IPS-NIHi11 (cell line): ENCODE measurements around the gene ST6GALNAC5.
"Not testable (repeated sequence)": the region's sequence is repeated elsewhere in the genome, so short reads cannot be mapped to it uniquely, and the experiment has no call there.

Experiments used
- DNase-seq: peaks from one replicate; pipeline ENCODE4 v3.0.0; 2012; ENCODE audit warnings: mixed read lengths, low spot score

The ST6GALNAC5 gene

DNA sequence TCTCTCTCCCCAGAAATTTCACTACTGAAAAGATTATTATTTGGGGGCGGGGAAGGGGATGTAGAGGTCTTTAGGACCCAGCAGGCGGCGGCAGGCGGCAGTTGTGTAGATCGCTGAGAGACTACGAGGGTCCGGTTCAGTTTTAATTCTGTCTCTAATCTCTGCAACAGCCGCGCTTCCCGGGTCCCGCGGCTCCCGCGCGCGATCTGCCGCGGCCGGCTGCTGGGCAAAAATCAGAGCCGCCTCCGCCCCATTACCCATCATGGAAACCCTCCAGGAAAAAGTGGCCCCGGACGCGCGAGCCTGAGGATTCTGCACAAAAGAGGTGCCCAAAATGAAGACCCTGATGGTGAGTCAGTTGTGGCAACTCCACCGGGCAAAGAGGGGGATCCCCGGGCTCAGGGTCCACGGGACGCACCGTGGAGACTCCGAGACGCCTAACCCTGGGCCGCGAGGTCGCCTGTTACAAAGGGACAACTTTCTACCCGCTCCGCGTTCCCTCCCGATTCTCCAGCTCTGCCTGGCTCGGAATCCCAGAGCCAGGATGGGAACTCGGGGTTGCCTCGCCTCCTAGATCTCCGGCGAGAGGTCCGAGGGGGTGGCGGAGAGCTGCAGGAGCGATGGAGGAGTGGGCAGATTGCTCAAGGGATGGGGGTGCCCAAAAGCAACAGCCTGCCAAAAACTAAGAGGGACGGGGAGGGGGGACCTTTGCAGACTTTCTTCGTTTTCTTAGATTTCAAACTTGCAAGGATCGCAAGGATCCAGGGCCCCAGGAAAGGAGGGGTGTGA is at the start of gene ST6GALNAC5:
ST6GALNAC5 (plus strand) TSS at position 139 of the 789 bp plus-strand sequence.
- peak; percentile 56 for DNase-seq

DNA sequence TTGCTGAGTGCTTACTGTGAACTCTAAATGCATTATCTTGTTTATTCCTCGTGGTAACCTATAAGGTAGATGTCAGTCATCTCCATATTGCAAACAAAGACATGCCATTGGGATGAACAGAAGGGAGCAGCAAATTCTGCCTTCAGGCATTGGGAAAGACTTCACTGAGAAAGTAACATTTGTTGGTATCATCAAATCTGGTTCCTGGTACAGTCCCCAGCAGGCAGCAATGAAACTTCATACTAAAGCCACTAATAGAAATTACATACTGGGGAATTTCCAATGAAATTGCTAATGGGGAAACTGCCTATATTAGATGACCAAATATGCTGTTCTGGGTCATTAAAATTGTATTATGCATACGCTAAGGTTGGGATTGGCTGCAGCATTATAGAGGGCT is 47.3 kb upstream of the ST6GALNAC5 start:
- no peak for DNase-seq

DNA sequence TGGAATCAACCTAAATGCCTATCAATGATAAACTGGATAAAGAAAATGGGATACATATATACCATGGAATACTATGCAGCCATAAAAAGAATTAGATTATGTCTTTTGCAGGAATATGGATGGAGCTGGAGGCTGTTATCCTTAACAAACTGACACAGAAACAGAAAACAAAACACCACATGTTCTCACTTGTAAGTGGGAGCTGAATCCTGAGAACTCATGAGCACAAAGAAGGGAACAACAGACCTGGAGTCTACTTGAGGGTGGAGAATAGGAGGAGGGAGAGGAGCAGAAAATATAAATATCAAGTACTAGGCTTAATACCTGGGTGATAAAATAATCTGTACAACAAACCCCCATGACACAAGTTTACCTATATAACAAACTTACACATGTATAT is 44.3 kb upstream of the ST6GALNAC5 start:
- DNase-seq: not testable (repeated sequence)

DNA sequence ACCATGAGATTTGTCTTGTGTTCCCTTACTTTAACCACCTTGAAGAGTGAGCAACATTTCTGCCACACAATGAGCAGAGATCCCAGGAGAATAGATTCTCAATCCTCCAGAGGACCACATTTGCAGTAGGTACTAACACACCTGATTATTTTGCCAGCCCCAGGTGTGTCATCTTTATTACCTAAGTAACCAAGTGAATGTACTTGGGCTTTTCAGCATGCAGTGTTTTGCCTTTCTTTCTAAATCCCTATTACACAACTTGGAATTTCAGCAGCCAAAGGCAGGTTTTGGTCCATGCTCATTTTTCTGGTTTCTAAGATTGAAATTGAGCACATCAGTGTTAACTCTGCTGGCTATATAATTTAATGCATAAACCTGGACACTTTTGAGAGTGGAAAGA is 43.2 kb upstream of the ST6GALNAC5 start:
- DNase-seq: no peak

DNA sequence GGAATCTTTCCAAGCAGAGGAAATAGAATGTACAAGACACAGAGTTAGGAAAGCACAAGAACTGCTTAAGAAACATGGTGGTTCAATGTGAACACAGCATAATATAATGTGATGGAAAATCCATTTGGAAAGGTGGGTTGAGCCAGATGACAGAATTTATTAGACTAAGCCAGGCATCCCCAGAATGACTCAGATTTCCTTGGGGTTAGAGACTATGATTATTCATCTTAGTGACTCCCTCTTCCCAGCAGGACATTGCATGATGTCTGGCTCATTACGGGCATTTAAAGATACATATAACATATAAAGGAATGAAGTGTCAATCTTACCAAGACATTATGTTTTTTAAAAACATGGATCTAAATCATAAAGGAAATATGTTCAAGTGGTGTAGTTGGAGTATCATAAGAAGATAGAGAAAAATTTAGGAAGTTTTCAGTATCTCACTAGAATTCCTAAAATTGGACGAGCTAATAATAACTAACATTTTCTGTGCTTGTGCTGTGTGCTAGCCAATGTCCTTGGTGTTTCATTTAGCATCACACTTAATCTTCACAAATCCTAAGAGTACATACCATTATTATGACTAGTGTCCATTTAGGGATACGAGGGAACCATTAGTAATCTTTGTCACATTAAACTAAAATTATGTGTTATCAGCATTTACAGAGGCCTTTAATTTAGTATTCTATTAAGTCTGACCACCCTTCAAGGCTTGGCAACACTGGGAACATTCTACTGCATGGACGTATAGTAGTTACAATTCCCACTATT is 41.0 kb upstream of the ST6GALNAC5 start:
- no peak for DNase-seq

DNA sequence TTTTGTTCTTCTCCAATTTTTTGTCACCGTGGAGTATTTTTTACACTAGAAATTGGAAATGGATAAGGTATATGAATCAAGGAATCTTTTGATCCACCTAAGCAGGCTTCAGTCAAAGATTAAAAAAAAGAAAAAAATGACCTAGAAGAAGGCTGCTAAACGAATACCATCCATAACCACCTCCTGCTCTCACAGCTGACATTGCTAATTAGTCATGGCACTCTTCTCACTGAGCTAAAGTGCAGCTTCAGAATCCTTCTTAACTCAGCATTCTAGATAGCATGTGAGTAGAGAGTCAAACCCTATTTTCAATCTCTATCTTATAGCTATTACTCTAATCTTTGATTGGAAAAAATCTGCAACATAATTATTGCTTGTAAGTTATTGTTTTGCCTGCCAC is 40.2 kb upstream of the ST6GALNAC5 start:
- no peak for DNase-seq

DNA sequence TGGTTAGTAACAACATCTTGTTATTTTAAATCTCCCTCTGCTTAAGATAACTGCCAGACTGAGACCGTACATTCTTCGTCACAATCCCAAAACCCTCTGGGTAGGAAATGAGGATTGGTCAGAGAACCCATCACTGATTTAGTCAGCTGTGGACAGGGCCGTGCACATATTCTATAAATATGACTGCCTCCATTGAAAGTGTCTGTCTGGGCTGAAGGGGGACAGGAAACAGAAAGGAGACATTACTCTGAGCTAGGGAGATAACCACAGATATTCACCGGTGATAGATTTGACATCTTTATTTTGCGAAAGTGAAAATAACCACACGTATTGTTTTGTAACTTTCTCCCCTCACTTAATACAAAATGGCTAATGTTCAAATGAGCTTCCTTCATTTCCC is 36.9 kb upstream of the ST6GALNAC5 start:
- no peak for DNase-seq

DNA sequence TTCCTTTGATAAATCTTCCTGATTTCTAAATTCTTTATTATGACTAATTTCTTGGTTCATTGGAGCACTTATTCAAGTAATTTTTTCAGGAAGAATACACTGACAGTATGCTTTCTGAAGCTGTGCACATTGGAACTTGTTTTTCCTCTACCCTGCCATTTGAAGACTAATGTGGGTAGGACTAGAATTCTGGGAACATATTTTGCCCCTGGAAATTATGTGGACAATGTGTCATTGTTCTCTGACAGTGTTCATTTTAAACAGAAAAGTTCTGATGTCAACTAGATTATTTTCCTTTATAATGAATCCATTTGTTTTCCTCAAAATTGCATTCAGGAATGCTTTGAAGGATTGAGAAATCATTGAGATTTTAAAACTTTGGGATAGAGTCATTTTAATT is 34.8 kb upstream of the ST6GALNAC5 start:
- no peak for DNase-seq

DNA sequence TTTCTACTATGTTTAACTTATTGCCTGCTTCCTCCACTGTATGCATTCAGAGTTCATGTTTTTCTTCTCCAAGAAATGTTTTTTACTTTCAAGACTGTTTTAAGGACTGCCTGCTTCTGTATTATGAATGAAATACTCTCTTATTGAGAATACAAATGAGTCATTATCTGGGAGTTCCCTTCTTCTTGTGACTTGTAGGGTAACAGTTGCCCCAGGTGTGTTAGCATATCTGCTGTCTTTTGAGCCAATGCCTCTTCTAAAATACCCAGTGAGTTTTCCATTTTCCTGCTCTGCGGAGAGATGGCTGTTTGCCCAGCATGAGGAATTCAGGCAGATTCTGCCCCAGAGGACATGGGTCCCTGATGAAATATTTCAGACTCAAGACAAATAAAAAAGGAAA is 34.1 kb upstream of the ST6GALNAC5 start:
- no peak for DNase-seq

DNA sequence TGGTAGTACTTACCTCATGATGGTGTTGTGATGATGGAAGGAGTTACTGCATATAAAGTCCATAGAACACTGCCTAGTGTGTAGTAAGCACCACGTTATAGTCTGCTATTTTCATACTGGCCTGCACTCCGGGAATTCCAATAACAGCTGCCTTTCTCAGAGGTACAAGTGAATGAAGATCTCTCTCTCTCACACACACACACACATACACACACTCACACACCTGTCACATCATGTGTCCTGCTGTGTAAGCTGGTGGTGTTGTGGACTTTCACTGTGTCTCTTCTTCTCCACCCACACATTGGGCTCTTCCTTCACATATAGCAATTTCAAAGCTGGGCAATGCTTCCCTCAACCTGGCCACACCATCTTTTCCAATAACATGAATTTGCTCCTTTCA is 33.4 kb upstream of the ST6GALNAC5 start:
- DNase-seq: no peak

DNA sequence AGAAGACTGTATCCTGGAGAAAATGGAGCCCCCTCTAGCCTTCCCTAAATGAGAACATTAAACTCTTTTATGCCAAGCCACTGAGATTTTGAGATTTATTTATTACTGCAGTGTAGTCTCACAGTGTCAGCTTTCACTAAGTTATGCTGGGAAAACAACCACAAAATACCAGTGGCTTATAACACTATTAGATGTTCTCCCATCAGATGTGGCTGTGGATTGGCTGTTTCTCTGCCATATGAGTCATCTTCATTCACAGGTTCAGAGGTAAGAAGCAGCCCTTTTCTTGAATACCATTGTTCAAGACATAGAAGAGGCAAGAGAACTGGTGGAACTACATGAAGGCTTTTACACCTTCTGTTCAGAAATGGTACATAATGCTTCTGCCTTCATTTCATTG is 32.1 kb upstream of the ST6GALNAC5 start:
- no peak for DNase-seq

DNA sequence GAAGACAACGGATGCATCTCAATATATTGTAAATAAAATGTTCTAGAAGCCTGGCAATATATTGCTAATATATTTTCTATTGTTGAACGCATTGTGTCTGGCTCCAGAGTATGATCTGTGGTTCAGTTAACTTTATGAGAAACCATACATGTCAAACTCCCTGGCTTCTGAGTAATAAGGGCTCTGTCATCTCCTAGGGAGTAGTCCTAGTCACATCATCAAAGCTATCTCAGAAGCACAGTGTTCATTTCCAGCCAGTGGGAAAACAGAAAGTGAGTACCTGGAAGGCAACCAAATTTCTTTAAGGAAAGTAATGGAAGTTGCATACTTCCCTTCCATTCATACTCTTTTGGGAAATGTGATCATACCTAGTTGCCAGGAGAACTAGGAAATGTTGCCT is 27.0 kb upstream of the ST6GALNAC5 start:
- no peak for DNase-seq

DNA sequence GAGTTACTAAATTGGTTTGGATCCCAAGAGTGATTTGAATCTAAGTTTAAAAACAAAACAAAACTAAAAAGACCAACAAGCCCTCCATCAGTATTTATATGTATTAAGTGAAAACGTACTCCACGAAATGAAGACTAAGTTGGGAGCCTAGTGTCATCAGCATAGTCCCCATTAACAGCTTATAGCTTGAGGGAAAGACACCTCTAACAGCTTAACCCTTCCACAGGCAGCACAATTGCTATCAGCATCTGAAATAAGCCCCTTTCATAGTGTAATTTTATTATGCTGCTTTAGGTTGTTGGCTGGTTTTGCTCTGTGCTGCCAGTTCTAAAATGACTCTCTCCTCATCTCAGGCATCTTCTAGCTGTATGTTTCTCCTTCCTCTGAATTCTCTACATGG is 25.8 kb upstream of the ST6GALNAC5 start:
- no peak for DNase-seq

DNA sequence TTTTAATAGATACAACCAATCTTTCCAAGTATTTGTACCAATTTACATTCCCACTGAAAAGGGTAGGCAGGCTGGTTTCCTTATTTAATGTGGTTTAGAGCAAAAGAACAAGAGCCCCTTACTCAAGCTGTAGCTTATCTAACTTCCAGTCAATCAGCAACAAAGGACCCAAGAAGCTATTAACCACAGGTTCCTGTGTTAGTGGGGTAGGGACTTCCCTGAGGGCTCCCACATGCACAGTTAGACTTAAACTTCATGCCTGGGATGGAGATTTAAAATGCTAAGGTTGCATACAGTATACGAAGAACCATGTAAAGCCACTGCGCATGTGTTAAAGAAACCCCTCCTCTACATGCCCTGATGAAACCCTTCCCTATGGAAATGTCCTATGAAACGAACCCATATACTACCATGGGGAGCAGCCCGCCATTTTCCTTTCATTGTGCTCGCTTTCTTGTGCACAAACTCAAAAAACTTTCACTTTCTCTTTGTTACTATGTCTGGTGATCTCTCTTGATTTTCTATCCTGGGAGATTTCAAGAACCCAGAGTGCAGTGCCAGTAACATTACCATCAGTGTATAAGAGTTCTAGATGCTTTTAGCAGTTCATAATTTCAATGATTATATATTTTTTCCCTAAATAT is 23.3 kb upstream of the ST6GALNAC5 start:
- no peak for DNase-seq

DNA sequence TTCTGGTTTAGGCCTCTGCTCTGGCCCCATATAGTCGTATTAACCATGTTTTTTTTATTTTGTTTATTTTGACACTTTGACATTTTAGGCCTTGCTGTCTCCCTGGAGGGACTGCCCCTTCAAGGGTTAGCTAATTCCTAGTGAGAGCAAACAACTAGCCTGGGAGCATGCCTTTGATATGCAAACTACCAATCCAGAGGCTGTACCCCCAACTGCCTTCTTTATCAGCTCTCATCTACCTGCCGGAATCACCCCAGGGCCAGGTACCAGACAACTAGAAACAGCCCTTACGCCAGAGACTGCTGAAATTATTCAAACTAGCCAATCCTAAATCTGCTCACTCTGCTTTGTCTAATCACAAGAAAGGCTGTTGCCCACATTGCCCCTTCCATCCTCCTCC is 13.0 kb upstream of the ST6GALNAC5 start:
- DNase-seq: peak; percentile 35

DNA sequence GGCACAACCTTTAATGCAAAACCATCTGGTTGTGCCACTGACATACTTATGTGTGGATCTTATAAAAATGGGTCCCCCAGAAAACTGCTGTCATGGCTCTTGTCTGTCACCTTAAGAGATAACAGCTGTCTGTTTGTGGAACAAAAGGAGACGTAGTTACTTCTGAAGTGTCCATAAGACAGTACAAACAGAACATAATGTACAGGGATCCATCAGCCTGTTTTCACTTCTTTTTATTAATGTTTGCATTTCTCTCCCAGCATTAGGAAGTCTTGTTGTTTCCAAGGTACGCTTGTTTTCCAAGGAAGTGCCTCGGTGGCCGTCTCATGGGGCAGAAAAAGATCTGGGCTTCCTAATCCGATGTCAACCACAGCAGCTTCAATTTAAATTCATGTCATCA is 11.2 kb upstream of the ST6GALNAC5 start:
- no peak for DNase-seq

DNA sequence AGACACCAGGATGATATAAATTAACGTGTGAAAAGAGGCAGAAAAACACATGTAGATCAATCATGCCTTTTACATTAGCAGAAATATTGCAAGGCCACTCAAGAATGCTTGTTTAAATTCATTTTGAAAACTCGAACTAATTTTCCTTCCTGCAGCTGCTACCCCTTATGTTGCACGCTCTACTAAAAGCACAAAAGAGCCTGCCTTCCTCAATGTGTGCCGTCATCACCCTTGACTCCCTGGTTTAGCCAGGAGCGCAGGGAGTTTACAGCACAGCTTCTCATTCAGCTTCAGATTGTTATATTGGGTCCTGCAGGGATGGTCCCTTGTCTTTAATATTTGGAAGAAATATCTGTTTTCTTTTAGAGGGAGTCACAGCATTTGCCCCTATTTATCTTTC is 10.1 kb upstream of the ST6GALNAC5 start:
- DNase-seq: no peak

DNA sequence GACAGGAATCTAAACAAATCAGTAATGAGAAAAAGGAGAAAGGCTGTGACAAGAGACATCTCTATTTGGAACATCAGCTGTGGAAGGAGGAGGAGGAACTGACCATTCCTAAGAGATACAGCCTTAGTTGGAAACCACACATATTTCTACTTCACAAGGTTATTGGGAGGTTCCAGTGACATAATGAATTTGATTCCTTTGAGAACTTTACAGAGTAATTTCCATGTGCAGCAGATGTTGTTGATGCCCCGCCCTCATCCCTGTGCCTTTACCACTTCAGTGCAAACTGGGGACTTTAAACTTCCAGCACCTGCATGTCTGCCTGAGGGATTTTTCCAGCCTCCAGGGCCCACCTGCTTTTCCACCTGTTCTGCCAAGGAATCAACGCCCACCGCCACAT is 9.3 kb upstream of the ST6GALNAC5 start:
- DNase-seq: no peak

DNA sequence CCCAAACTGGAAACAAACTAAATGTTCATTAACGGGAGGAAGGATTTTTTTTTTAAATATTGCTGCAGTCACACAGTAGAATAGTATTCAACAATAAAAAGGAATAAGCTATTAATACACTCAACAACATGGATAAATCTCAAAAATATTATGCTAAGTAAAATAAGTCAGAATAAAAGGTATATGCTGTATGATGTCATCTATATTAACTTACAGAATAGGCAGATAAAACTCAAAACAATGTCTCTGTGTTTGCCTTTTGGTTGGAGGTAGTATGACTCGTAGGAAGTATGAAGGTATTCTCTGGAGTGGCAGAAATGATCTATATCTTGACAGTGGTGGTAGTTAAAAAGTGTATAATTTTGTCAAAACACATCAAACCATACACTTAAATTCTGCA is 6.1 kb upstream of the ST6GALNAC5 start:
- DNase-seq: no peak

DNA sequence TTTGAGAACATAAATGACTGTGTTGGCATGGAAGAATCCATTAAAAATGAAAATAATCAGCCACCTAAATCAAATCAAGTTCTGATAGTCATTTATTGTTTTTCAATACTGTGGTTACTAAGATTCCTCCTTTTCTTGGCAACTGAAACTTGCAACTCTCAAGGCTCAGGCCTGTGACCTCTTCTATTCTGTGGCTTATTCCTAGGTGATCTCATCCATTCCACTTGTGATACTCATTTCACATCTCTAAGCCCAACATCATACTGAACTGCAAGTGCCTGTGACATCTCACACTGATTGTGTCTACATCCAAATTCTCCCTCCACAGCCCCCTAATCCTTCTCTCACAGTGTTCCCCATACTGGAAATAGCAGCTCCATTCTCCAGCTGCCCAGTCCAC is 4.8 kb upstream of the ST6GALNAC5 start:
- no peak for DNase-seq

DNA sequence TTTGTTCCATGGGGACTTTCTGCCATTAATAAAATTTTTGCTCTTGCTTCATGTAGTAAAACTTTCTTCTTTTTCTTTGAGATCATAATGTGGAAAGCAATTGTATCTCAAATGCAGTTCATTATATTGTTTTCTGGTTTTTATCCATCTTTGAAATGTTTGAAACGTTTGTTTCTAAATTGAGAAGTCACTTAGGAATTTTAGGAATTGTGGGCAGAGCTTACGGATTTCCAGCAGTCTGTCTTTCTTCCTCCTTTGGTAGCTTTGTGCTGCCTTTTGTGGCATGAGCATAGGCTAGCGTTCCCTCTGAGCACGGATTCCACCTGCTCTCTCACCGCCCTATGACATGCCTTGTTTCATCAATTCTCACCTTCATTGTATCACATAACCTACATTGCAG is 2.9 kb upstream of the ST6GALNAC5 start:
- DNase-seq: no peak

DNA sequence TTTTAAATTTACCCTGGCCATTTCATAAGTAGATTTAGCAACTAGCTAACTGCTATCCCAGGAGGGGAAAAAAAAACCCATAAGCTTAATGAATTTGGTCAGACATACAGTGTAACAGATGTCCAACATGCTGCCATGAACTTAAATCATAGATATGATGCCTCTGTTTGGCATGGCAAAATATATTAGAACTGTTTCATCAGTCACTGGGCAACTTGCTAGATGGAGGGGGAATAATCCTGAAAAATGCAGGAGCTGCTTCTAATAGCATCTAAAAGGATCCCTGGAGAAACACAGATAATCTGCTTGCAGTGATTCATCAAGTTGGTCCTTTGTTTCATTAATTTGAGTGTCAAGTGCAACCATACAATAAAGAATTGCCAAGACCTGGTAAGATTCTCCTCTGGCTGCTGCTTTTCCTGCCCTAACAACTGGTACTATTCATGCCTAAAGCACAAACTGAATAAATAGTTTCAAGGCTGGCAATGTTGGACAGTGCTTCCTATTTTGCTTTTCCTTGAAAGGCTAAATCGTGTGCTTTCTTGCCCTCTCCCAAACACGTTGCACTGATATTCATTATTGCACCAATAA is 1.5 kb upstream of the ST6GALNAC5 start:
- no peak for DNase-seq

DNA sequence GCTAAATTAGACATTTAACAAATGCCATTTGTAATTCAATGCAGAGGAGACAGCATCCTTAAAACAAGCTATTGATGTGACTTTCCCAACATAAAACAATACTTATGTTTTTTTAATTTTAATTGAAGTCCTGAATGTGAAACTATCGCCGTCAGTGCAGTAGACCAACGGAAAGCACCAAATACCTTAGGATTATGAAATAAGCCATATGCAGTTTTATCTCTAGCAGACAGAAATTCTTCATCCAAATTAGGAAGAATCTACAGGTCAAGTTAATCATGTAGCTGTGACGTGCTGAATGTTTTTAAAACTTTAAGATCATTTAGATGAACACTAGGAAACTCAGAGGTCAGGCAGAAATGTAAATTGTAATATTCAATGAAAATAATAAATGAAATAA is 714 bp upstream of the ST6GALNAC5 start:
- no peak for DNase-seq
